H9 (cell line): ENCODE results near the gene MYOM3. TPM values are rescaled to one million over a fixed set of nuclear protein-coding genes. Genes with fewer than 3 reads are reported as not detected.

Source experiments
- DNase-seq: peaks from one replicate; pipeline ENCODE4 v3.0.0-alpha.2; 2017
- H2AFZ ChIP-seq: one replicate; pipeline ENCODE4 v1.6.1; 2013; ENCODE audit warnings: mild to moderate bottlenecking, low read length, control low read depth, moderate library complexity
- H2AK5ac ChIP-seq: 2 replicates; pipeline ENCODE4 v1.6.1; 2013; ENCODE audit warnings: low read length, control low read depth, mixed read lengths; ENCODE audit not compliant: insufficient read length
- H2BK120ac ChIP-seq: one replicate; pipeline ENCODE4 v1.6.1; 2013; ENCODE audit warnings: low read depth, mild to moderate bottlenecking, low read length, control low read depth, inconsistent platforms; ENCODE audit not compliant: poor library complexity, severe bottlenecking
- H2BK12ac ChIP-seq: 2 replicates; pipeline ENCODE4 v1.6.1; 2013; ENCODE audit warnings: low read length, control low read depth, mixed read lengths, low read depth; ENCODE audit not compliant: insufficient read length
- H2BK15ac ChIP-seq: 2 replicates; pipeline ENCODE4 v1.6.1; 2013; ENCODE audit warnings: low read depth, low read length, control low read depth
- H2BK20ac ChIP-seq: one replicate; pipeline ENCODE4 v1.6.1; 2013; ENCODE audit warnings: low read depth, mild to moderate bottlenecking, low read length, control low read depth, inconsistent platforms; ENCODE audit not compliant: poor library complexity, severe bottlenecking
- H2BK5ac ChIP-seq: 2 replicates; pipeline ENCODE4 v1.6.1; 2013; ENCODE audit warnings: low read length, control low read depth, mixed read lengths; ENCODE audit not compliant: insufficient read length
- H3K14ac ChIP-seq: 2 replicates; pipeline ENCODE4 v1.6.1; 2013; ENCODE audit warnings: low read length, control low read depth; ENCODE audit not compliant: insufficient read depth
- H3K18ac ChIP-seq: 2 replicates; pipeline ENCODE4 v1.6.1; 2013; ENCODE audit warnings: low read depth, mild to moderate bottlenecking, mixed read lengths, low read length, control low read depth; ENCODE audit not compliant: insufficient read length
- H3K23ac ChIP-seq: 2 replicates; pipeline ENCODE4 v1.6.1; 2013; ENCODE audit warnings: low read length, control low read depth, mixed read lengths, low read depth; ENCODE audit not compliant: insufficient read length
- H3K23me2 ChIP-seq: 2 replicates; pipeline ENCODE4 v1.6.1; 2013; ENCODE audit warnings: low read depth, mild to moderate bottlenecking, mixed read lengths, low read length, control low read depth; ENCODE audit not compliant: insufficient read length, poor library complexity, severe bottlenecking
- H3K27ac ChIP-seq: 2 replicates; pipeline ENCODE4 v1.5.1; 2013; ENCODE audit warnings: low read length, control low read depth, mixed read lengths, low read depth; ENCODE audit not compliant: insufficient read length
- H3K27me3 ChIP-seq: 2 replicates; pipeline ENCODE4 v1.6.1; 2013; ENCODE audit warnings: low read length, control low read depth, inconsistent platforms; ENCODE audit not compliant: insufficient read depth
- H3K4ac ChIP-seq: 2 replicates; pipeline ENCODE4 v1.6.1; 2013; ENCODE audit warnings: low read depth, mild to moderate bottlenecking, control low read depth, inconsistent platforms, low read length, moderate library complexity
- H3K4me1 ChIP-seq: 2 replicates; pipeline ENCODE4 v1.6.1; 2013; ENCODE audit warnings: low read length, control low read depth, inconsistent platforms; ENCODE audit not compliant: insufficient read depth
- H3K4me2 ChIP-seq: 2 replicates; pipeline ENCODE4 v1.6.1; 2013; ENCODE audit warnings: low read length, control low read depth, mixed read lengths; ENCODE audit not compliant: insufficient read length, insufficient read depth
- H3K56ac ChIP-seq: 2 replicates; pipeline ENCODE4 v1.6.1; 2013; ENCODE audit warnings: low read depth, mild to moderate bottlenecking, mixed read lengths, low read length, control low read depth; ENCODE audit not compliant: insufficient read length
- H3K79me1 ChIP-seq: 2 replicates; pipeline ENCODE4 v1.6.1; 2013; ENCODE audit warnings: low read depth, mild to moderate bottlenecking, moderate library complexity, low read length, control low read depth, inconsistent platforms; ENCODE audit not compliant: insufficient read depth, poor library complexity, severe bottlenecking
- H3K79me2 ChIP-seq: 2 replicates; pipeline ENCODE4 v1.6.1; 2013; ENCODE audit warnings: low read length, control low read depth, inconsistent platforms; ENCODE audit not compliant: insufficient read depth
- H3K9ac ChIP-seq: 2 replicates; pipeline ENCODE4 v1.6.1; 2013; ENCODE audit warnings: low read length, control low read depth, mixed read lengths; ENCODE audit not compliant: insufficient read length; ENCODE audit errors: extremely low read depth
- H3K9me3 ChIP-seq: one replicate; pipeline ENCODE4 v1.6.1; 2013; ENCODE audit warnings: low read depth, low read length, inconsistent platforms; ENCODE audit not compliant: control insufficient read depth
- H3T11ph ChIP-seq: one replicate; pipeline ENCODE4 v1.6.1; 2013; ENCODE audit warnings: mild to moderate bottlenecking, low read length, control low read depth, inconsistent platforms
- H4K20me1 ChIP-seq: one replicate; pipeline ENCODE4 v1.6.1; 2013; ENCODE audit not compliant: control insufficient read depth, insufficient read length, insufficient read depth
- H4K5ac ChIP-seq: 2 replicates; pipeline ENCODE4 v1.6.1; 2013; ENCODE audit warnings: low read depth, mild to moderate bottlenecking, mixed read lengths, low read length, control low read depth; ENCODE audit not compliant: insufficient read length
- H4K8ac ChIP-seq: replicated peaks from 2 replicates; pipeline ENCODE4 v1.6.1; 2013; ENCODE audit warnings: low read length, control low read depth, mixed read lengths, low read depth; ENCODE audit not compliant: insufficient read length
- H4K91ac ChIP-seq: 2 replicates; pipeline ENCODE4 v1.6.1; 2013; ENCODE audit warnings: low read depth, mild to moderate bottlenecking, moderate library complexity, mixed read lengths, low read length, control low read depth; ENCODE audit not compliant: insufficient read length
- H3K27ac Mint-ChIP-seq, 3 experiments: 2 replicates in 2 of 3; 3 replicates in 1 of 3; pipeline ENCODE4 v1.8.0; 2020 to 2021; ENCODE audit warnings: mixed read lengths in 3 of 3, mild to moderate bottlenecking in 1 of 3, moderate library complexity in 1 of 3
- H3K27me3 Mint-ChIP-seq: 2 replicates; pipeline ENCODE4 v1.8.0; 2021; ENCODE audit warnings: low read depth, mild to moderate bottlenecking, moderate library complexity, mixed read lengths
- H3K36me3 Mint-ChIP-seq, 3 experiments: 2 replicates in 2 of 3; 3 replicates in 1 of 3; pipeline ENCODE4 v1.8.0; 2020 to 2021; ENCODE audit warnings: low read depth in 3 of 3, mixed read lengths in 3 of 3; ENCODE audit not compliant: insufficient read depth in 1 of 3
- H3K4me1 Mint-ChIP-seq, 2 experiments: 2 replicates each; pipeline ENCODE4 v1.8.0; 2020; ENCODE audit warnings: mixed read lengths in 2 of 2
- H3K4me3 Mint-ChIP-seq, 2 experiments: 2 replicates in 1 of 2; 3 replicates in 1 of 2; pipeline ENCODE4 v1.8.0; 2020 to 2021; ENCODE audit warnings: mild to moderate bottlenecking in 2 of 2, mixed read lengths in 2 of 2, moderate library complexity in 1 of 2
- H3K9me3 Mint-ChIP-seq, 2 experiments: 2 replicates in 1 of 2; 3 replicates in 1 of 2; pipeline ENCODE4 v1.8.0; 2020; ENCODE audit warnings: mild to moderate bottlenecking in 2 of 2, mixed read lengths in 2 of 2, moderate library complexity in 1 of 2
- CTCF ChIP-seq: fragments of 200-600 bp; sonication (generic); conservative IDR thresholded peaks from 3 replicates; pipeline ENCODE4 v1.8.0; 2021; ENCODE audit warnings: antibody characterized with exemption, mild to moderate bottlenecking
- WGBS: extraction: QIAGEN DNeasy Blood & Tissue Kit; methylation state at CpG from one replicate; pipeline ENCODE4 v1.1.7; 2013; ENCODE audit warnings: missing lambda C conversion rate, low lambda C conversion rate, mixed read lengths; ENCODE audit not compliant: insufficient read length; ENCODE audit errors: extremely low coverage; 5-methylcytosine and 5-hydroxymethylcytosine counted together
- total RNA-seq: library from RNA; stranded (reverse); gene quantifications from 2 replicates; pipeline ENCODE4 v1.2.1, GENCODE V29; 2021

The MYOM3 gene
- total RNA-seq, 1 experiment from 2014 or later = 0.11 TPM

GRCh38 chr1:24103879-24104278 is 8.1 kb downstream of the MYOM3 start:
- DNase-seq = no peak
- Histone ChIP-seq H2AK5ac (no peak overlapping the region), H2AFZ (no peak overlapping the region), H4K20me1 (no peaks in the 10 kb centered on the region), H2BK120ac (no peak overlapping the region), H3K23ac (no peak overlapping the region), H3K9me3 (no peaks in the 10 kb centered on the region), H3T11ph (no peak overlapping the region), H3K14ac (no peak overlapping the region), H4K5ac (no peak overlapping the region), H3K27me3 (no peaks in the 10 kb centered on the region), H2BK15ac (no peak overlapping the region), H3K27ac (no peak overlapping the region), H3K4me1 (no peaks in the 10 kb centered on the region), H2BK5ac (no peak overlapping the region), H3K79me1 (no peaks in the 10 kb centered on the region), H3K9ac (no peak overlapping the region), H4K91ac (no peak overlapping the region), H4K8ac (no peak overlapping the region), H3K79me2 (no peaks in the 10 kb centered on the region), H3K4ac (no peak overlapping the region), H2BK12ac (no peak overlapping the region), H3K23me2 (no peaks in the 10 kb centered on the region), H3K56ac (no peak overlapping the region), H3K4me2 (no peak overlapping the region), H2BK20ac (no peak overlapping the region), H3K18ac (no peak overlapping the region)
- H3K27ac Mint-ChIP-seq = no peak overlapping the region
- H3K4me3 Mint-ChIP-seq = no peak overlapping the region
- H3K4me1 Mint-ChIP-seq = peaks cover 8 to 26% of the 10 kb centered on the region in 2 experiments
- no peaks in the 10 kb centered on the region for H3K36me3 Mint-ChIP-seq
- H3K27me3 Mint-ChIP-seq = no peaks in the 10 kb centered on the region
- H3K9me3 Mint-ChIP-seq = no peaks in the 10 kb centered on the region
- no peak for TF ChIP-seq CTCF
- no CpG with 5 or more reads among the region's 3 CpGs for WGBS
